NOMO-1 treated with DMSO at 0.1 percent for 48 hours (cell line): ENCODE results near the gene JMJD8.

Source experiments
- DNase-seq: peaks from one replicate; lab custom pipeline; 2025; ENCODE audit not compliant: unreplicated experiment; lab: John Stamatoyannopoulos, UW

JMJD8 gene

DNA sequence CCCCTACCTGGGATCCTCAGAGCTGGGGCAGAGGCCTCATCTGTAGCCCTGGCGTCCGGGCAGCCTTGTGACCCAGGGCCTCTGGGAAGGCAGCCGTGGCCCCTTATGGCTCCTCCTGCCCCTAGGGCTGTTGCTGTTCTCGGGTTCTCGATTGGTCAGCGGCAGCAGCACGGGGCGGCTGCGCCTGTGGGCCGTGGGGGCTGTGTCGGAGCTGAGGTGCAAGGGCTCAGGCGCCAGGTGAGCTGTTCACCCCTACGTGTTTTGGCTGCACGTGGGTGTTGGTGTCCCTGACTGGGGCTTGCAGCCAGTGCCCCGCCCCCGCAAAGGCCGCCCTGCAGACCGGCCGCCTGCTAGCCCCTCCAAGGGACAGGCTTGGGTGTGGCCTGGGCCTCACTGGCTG, 22.0 kb downstream of the JMJD8 start:
- no peak for DNase-seq

DNA sequence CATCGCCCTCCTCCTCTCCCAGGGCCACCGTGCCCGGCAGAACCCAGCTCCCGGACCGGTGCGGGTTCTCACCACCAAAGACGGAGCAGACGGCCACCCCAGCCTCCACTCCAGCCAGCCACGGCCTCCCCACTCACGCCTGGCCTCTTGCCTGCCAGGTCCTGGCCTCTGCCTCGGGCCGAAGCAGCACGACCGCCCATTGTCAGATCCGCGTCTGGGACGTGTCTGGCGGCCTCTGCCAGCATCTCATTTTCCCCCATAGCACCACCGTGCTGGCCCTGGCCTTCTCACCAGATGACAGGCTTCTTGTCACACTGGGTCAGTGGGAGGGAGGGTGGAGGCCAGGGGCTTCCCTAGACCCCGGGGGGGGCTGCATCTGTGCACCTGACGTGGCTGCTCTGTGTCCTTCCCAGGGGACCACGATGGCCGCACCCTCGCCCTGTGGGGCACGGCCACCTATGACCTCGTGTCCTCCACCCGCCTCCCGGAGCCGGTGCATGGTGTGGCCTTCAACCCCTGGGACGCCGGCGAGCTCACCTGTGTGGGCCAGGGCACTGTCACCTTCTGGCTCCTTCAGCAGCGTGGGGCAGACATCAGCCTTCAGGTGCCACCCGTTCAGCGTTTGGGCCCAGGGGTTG, 22.8 kb downstream of the JMJD8 start:
- DNase-seq = no peak

DNA sequence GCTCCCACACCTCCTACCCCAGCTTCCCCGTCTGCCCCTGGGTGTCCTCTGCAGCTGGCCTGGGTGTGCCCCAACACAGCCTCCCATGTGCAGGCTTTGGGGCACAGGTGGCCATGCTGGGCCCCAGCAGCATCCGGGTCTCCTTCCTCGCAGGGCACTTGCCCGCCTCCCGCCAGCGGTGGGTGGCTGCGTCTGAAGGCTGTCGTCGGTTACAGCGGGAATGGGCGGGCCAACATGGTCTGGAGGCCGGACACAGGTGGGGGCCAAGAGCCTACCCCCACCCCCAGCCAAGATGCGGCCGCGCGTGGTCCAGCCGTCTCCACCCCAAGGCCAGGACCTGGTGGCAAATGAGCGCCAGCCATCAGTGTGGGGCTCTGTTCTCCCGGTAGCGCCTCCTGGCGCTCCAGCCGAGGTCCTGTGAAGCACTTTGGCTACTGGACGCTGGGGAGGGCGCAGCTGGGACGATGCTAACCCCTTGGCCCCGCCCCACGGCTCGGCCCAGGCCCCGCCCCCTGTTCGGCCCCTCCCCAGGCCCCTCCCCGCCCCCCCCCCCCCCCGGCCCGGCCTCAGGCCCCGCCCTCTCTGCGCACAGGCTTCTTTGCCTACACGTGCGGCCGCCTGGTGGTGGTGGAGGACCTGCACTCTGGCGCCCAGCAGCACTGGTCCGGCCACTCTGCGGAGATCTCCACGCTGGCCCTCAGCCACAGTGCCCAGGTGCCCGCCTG, 23.5 kb downstream of the JMJD8 start:
- peak; percentile 84 for DNase-seq

- no peak for DNase-seq
Observed at GRCh38 chr16:660132-660458, 24.0 kb downstream of the JMJD8 start.

DNA sequence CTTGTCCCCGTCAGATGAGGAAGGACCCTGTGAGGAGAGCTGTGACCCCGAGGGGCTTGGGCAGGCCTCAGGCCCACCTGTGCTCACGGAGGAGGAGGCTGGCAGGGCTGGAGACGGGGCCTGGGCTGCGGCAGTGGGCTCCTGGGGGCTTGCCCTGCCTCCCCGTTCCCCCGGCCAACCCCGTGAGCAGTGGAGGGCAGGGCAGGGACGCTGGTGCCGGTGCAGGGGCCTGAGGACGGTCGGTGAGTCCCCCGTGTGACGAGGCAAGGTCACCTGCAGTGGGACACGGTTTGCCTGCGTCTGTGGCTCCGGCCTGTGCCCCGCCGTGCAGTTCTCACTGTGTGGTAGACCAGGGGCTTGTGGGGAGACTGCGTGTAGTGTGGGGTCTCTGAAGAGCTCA, 24.5 kb downstream of the JMJD8 start:
- DNase-seq = no peak

DNA sequence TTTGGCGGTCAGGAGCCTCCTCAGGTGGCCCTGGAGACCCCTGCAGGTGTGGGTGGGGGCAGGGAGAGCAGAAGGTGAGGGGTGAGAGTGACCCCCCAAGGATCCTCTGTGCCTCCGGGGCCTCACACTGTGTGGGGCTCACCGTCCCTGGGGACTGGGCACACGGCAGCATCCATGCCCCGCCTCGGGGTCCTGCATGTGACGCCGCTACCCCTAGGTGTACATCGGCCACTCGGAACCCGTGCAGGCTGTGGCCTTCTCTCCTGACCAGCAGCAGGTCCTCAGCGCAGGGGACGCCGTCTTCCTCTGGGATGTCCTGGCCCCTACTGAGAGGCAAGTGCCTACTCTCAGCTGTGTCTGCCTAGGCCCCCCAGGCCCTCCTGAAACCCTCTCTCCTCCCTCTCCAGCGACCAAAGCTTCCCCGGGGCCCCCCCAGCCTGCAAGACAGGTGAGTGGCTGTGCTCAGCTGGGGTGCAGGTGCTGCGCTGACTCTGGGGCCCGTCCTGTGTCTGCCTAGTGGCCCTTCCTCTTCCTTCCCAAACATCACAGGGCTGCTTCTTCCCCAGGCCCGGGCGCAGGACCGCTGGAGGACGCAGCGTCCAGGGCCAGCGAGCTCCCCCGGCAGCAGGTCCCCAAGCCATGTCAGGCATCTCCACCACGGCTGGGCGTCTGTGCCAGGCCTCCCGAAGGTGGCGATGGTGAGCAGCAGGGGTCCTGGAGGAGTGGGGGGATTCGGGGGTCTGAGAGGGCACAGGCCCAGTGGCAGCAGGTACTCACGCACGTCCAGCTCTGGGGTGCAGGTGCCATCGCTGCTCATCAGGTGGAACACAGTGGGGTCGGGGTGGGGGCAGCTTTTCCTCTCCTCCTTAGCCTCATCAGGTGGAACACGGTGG, 25.2 kb downstream of the JMJD8 start:
- no peak for DNase-seq

GRCh38 chr16:657487-657886, 26.6 kb downstream of the JMJD8 start:
- DNase-seq = no peak

- DNase-seq = no peak
Observed at GRCh38 chr16:654034-654433, 30.1 kb downstream of the JMJD8 start.

DNA sequence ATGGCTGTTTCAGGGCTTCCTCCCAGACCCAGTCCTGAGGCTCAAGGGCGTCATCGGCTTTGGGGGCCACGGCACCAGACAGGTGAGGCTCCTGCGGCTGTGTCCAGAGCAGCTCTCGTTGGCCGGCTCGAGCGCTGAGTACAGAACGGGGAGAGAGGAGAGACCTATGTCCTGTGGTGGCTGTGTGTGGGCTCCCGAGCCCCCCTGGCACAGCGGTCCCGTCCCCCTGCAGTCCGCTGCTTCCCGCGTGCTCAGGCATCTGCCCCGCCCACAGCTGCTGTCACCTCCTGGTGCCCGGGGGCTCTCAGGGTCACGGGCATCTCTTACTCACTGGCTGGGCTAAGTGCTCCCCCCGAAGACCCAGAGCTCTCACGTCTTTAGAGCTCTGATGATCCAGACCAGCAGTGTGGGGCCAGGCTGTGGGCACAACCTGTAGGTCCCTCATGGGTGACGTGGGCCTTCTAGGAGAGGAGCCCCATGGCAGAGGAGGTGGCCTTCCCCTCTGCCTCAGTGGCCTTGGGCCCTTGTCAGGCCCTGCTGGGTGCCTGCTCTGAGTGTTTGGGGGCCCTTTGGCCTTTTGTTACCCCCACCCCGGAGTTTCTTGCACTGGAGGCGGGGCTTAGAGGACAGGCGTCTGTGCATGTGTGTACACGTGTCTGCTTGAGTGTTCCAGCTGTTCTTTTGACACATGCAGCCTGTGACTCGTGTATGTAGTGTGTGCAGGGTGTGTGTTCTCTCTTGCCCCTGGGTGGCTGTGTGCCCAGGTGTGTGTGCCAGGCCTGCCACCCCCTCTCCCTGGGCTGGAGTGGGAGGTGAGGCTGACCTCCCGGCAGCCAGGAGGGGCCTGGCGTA, 31.5 kb downstream of the JMJD8 start:
- DNase-seq = no peak

- no peak for DNase-seq
Observed at GRCh38 chr16:651844-652243, 32.3 kb downstream of the JMJD8 start.

DNA sequence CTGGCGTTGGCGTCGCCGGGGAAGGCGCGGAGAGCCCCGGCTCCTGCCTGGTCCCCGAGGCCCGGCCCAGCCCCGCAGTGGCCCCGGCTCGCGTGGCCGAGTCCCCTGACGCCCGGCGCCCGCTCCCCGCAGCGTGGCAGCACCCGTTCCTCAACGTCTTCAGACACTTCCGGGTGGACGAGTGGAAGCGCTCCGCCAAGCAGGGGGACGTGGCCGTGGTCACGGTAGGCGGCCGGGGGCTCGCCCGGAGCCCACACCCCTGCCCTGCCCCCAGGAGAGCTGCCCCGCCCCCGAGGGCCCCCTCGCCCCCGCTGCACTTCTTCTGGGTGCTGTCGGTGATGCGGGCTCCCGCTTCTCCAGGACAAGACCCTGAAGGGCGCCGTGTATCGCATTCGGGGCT, 34.5 kb downstream of the JMJD8 start:
- peak; percentile 10 for DNase-seq

DNA sequence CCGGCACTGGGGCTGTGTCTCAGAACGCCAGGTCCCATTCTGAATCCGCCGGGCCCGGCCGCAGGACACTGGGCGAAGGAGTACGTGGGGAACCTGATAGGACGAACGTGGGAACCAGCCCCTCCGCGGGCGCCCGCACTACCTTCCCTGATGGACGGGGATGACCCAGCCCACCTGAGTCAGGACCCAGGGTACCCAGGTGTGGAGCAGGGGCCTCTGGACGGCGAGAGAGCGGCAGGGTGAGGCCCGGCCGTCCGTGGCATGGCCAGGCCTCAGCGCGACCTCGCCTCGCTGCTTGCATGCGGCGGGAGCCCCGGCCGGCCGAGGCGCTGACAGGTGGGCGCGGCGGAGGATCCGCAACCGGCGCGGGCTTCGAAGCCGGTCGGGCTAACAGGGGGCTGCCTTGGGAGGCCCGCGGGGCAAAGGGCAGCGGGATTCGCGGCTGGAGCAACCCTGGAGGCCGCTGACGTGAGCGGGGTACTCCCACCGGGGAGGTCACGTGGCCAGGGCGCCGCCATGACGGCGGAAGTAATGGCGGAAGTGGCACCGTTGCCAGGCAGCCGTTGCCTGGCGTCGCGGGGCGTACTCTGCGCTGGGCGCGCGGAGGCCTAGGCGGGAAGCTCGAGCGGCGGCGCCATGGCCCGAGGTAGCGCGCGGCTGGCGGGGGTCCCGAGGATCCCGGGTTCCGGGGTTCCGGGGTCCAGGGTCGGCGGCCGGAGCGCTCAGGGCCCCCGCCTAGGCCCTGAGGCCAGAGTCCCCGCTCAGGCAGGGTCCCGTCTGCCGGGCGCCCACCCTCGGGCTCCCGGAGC, 35.1 kb downstream of the JMJD8 start, which contains the start of gene WDR90:
WDR90 (plus strand) TSS at position 585 of the 809 bp plus-strand sequence; CDS start at position 637, 52 bp downstream.
- peak; percentile 90 for DNase-seq

DNA sequence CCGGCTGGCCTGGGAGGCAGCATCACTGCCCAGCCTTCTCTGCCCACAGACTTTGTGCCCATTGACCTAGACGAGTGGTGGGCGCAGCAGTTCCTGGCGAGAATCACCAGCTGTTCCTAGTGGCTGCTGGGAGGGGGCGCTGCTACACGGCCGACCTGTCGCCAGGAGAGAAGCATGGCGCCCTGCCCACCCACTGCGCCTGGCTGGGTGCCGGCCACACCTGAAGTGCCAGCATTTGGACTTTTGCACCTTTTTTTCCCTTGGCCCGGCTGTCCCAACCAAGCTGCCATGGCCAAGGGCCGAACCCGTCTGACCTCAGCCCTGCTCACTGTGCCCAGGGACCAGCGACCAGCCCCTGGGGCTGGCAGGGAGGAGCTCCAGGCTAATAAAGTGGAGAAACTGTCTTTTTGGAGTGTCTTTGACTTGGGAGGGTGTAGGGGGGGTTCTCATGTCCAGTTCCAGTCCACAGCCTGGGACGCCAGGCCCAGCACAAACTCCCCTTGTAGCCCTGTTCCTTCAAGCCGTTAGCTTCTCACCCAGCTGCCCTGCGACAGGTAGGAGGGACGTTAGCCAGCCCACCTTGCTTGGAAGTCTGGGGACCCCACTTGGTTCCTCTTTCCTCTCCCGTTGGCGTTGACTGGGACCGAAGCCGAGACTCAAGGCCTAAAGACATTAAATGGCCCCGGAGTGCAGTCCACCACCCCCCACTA, 35.9 kb downstream of the JMJD8 start:
- DNase-seq = peak; percentile 38

GRCh38 chr16:647173-647902, 36.8 kb downstream of the JMJD8 start:
- no peak for DNase-seq

- no peak for DNase-seq
Observed at GRCh38 chr16:646679-647172, 37.4 kb downstream of the JMJD8 start.

GRCh38 chr16:645852-646678, 38.1 kb downstream of the JMJD8 start:
- DNase-seq = no peak

- DNase-seq = no peak
Observed at GRCh38 chr16:644556-644955, 39.6 kb downstream of the JMJD8 start.

- no peak for DNase-seq
Observed at GRCh38 chr16:643050-643368, 41.1 kb downstream of the JMJD8 start.
